ENCODE data around the gene MAPK8IP3.
A peak's percentile ranks its signal among the peaks of the same experiment; 100 is the strongest.
"Not testable (repeated sequence)": the region's sequence is repeated elsewhere in the genome, so short reads cannot be mapped to it uniquely, and the experiment has no call there.

MAPK8IP3 gene

DNA sequence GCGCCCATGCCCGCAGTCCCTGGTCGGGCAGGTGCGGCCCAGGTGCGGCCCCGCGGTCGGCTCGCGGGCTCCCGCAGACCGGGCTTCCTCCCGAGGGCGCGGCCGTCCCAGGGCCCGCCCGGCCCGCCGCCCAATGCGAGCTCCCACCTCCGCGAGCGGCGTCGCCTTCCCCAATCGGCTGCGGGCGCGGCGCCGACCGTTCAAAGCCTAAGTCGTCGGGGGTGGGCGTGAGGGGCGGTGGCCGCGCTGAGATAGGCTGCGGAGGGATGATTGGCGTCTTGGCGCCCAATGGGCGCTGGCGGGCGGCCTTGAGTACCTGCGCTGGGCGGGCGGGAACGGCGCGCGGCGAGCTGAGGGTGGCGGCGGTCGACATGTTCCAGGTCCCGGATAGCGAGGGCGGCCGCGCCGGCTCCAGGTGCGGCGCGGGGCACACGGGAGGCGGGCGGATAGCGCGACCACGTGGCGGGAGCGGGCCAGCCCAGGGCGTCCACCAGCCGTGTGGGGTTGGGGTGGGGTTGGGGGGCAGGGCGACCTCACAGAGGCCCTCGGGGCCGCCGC is 28.0 kb upstream of the MAPK8IP3 start, which contains the start of gene JPT2:
Gene JPT2 (plus strand): TSS at position 338 of the 558 bp plus-strand sequence. CDS start 34 bp downstream, at position 372.
- DNase-seq: peak; percentile 94

DNA sequence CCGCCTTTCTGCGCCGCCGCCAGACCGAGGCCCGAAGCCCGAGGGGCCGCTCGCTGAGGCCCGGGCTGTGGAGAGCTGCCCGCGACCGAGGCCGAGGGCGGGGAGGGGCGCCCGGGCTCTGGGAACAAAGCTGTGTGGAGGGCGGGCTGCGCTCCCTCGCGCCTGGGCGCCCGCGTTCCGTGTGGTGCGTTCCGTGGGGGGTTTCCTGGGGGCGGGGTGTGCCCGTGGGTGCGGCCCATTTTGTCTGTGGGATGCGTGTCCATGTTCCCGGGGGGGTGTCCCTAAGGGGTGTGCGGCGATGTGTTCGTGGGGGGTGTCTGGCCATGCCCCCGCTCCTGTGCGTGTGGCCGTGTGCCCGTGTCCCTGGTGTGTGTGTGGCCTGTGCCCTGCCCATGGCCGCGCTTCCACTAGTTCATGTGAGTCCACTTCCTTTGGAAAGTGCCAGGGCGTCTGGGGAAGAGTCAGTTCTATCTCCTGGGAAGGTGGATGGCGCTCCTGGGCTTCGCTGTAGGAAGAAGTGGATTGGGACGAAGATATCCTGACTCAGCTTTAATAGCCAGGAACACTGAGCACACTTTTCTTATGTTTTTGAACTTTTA is 27.4 kb upstream of the MAPK8IP3 start:
- peak; percentile 43 for DNase-seq

DNA sequence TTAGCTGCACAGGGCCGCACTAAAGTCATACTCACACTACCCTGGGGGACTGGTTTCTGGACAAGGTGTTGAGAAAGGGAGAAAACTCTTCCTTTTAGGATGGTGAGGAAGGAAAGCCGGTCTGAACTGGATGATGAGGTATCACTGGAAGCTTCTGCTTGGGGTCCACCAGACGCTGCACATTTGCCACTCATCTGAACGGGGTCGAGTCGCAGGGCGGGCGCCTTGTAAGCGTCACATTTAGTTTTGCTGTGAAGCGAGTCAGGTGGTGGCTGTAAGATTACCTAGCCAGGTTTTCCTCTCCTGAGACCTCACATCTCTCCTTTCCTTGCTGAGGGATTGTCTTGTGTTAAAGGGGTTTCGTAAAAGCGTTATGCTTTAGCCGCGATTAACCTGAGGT is 25.6 kb upstream of the MAPK8IP3 start:
- no peak for DNase-seq

DNA sequence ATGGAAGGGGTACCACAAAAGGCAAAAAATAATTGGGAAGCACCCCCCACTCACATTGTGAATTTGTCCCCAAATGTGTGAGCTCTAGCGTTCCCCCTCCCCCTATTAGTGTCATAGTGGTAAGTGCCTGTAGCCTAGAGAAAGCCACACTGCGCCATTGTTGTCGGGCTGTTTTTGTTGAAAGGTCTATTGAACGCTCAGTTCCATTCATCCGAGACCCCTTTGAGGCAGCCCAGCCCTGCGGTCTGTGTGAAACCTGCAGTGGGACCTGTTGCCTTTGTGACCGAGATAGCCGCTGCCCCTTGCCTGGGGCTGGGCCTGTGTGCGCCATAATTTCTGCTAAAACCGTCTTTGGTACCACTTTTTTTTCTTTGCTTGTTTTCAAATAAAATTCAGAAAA is 25.0 kb upstream of the MAPK8IP3 start:
- no peak for DNase-seq

DNA sequence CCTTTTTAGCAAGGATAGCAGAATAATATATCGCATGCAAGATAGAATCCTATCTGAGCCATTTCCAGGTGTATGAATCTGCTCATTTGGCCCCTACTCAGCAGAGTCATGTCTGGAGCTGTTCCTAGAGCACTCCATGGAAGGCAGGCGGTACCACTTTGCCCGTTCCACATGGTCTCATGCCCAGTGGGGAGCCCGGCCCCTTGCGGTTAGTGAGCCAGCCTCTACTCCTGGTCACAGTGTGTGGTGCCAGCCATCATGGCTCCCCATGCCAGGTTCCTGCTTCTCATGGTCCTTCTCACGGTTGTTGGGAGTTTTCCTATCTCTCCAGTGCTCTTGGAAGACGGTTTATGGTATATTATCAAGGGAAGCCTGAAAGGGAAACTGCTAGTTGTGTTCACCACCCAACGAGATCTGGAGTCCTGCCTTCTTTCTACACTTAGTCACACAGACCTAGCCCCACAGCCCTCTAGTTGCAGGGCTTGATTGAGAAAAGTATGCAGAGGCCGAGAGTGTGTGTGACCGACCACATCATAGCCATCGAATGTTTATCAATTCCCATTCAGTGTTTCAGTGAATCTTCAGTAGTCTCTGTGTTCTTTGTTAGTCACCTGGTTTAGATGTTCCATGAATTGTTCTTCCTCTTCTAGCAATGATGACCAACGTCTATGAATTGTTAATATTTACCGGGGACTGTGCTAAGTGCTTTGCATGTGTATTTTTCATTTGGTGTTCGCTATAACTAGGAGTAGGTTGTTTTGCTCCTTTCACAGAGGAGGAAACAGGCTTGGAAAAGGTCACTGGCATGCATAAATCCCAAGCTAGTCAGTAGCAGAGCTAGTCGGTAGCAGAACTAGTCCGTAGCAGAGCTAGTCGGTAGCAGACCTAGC is 18.3 kb upstream of the MAPK8IP3 start:
- DNase-seq: no peak

DNA sequence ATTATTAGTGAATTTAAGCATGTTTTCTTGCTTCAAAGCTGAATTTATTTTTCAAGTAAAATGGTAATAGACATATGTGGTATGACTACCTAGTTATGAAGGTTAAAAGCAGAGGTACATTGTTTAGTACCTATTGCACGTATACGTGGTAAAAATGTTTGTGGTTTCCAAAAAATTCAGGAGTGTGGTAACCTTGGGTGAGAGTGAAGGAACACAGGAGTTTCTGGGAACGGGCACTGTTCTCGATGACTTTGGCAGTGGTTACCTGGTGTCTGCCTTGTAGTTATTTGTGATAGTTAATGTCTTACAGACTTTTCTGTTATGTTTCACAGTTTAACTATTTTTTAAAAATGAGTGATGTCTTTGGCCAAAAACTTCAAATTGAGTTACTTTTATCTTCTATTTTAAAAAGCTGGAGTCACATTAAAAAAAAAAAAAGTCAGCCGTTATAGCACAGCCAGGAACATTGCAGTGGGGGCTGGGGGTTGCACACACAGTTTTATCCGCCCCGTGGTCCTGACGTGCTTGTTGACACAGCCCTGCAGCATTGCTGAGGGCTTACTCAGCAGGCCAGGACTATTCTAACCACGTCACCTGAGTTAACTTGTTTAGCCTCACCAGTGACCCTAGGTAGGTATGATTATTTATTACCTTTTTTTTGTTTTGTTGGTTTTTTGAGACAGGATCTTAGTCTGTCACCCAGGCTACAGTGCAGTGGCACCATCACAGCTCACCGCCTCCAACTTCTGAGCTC is 17.0 kb upstream of the MAPK8IP3 start:
- no peak for DNase-seq

DNA sequence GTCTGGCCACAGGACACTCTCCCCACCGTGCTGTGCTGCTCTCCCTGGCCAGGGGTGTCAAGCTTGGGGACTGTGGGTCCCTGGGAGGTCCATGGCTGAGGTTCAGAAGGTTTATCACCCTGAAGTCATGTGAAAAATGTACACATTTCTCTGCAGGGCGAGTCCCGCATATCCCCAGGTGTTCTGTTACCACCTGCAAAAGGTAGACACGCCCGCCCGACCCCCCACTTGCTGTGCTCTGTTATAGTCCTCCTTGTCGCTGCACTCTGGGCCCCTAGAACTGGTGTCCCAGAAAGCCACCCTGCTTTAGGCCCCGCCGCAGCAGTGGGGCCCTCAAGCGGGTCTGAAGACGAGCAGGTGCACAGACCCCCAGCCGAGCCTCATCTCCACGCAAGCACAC is 16.1 kb upstream of the MAPK8IP3 start:
- DNase-seq: no peak

DNA sequence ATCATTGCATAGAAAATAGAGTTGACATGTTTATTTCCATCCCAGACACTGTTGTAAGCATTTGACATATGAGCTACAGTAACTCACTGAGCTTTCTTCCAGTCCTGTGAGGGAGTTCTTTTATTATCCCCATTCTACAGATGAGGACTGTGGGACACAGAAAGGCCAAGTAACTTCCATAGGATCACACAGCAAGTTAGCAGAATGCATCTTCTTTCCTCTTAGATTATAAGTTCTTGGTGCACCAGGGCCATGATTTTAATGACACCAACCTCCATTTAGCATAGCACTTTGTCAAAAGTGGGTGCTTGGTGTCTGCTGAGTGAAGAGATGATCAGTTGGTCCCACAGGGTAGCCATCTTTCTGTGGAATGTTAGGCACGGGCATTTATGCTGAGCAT is 15.2 kb upstream of the MAPK8IP3 start:
- no peak for DNase-seq

DNA sequence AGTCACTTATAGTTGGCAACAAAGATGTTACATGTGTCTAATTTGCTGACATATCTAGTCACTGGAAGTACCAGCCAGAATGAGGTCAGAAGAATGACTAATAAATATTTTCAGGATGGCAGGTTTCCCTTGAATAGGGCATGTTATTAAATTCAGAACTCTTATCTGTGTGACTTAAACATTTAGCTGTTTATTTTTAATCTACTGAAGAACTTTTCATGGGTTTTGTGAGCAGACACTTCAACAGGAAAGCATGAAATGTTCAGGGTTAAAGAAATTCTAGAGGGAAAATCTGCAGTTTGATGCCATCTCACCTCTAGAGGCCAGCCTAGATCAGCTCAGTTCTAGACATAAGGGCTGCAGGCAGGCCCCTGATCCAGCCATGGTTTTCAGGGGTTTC is 14.7 kb upstream of the MAPK8IP3 start:
- no peak for DNase-seq

DNA sequence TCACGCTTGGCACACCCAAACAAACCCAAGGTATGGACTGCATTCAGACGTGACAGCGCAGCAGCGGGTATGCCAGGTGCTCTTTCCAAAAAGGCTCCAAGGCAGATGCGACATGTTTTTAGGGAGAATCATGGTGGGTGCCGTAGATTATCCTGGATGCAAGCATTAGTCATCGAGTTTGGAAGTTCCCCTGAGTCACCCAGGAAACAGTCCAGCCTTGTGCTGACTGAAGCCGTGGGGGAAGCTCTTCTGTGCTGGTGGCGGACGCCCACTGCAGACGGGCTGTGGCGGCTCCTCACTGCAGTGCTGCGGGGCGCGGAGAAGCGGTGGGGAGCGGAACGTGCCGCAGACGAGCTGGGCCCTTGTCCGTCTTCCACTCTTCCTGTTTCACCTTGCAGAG is 14.0 kb upstream of the MAPK8IP3 start:
- DNase-seq: no peak

DNA sequence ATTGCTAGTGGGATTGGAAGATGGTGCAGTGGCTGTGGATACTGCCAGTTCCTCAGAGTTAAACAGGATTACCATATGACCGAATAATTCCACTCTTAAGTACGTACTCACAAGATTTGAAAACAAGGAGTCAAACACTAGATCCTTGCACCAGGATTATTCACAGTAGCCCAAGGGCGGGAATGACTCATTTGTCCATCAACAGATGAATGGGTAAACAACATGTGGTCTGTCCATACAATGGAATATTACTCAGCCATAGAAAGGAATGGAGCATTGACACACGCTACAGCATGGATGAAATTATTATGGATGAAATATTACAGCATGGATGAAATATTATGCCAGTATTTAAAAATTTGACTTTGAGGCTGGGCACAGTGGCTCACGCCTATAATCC is 9.1 kb upstream of the MAPK8IP3 start:
- no peak for DNase-seq

DNA sequence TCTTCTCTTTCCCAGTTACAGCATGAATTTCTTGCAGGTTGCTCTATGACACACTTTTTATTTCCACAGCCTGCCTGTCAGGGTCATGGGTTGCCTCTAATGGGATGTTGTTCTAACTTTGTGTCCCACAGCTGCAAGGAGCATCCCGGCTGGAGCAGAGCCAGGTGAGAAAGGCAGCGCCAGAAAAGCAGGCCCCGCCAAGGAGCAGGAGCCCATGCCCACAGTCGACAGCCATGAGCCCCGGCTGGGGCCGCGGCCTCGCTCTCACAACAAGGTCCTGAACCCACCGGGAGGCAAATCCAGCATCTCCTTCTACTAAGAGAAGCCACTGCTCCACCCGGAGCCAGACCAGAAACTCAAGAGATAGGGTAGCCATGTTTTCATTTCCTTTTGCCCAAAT is 7.3 kb upstream of the MAPK8IP3 start:
- no peak for DNase-seq

DNA sequence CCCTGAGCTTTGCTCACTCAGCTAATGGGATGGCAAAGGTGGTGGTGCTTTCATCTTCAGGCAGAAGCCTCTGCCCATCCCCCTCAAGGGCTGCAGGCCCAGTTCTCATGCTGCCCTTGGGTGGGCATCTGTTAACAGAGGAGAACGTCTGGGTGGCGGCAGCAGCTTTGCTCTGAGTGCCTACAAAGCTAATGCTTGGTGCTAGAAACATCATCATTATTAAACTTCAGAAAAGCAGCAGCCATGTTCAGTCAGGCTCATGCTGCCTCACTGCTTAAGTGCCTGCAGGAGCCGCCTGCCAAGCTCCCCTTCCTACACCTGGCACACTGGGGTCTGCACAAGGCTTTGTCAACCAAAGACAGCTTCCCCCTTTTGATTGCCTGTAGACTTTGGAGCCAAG is 5.7 kb upstream of the MAPK8IP3 start:
- no peak for DNase-seq

DNA sequence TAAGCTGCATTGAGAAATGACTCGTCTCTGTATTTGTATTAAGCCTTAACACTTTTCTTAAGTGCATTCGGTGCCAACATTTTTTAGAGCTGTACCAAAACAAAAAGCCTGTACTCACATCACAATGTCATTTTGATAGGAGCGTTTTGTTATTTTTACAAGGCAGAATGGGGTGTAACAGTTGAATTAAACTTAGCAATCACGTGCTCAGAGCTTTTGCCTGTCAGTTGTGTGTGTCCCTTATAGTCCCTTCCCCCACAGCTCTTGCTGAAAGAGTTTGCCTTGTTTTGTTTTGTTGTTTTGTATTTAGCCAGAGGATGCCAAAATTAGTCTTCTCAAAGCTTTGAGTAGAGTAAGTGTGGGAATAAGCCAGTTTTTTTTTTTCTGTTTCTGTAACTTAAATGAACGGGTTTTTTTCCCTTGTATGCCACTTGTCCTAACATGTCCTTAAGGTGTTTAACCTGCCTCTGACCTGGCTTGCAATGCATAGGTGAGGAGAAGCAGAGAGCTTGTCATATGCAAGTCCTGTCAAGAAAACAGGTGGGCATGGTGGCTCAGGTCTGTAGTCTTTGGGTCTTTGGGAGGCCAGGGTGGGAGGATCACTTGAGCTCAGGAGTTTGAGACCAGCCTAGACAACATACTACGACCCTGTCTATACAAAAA is 4.6 kb upstream of the MAPK8IP3 start:
- DNase-seq: no peak

DNA sequence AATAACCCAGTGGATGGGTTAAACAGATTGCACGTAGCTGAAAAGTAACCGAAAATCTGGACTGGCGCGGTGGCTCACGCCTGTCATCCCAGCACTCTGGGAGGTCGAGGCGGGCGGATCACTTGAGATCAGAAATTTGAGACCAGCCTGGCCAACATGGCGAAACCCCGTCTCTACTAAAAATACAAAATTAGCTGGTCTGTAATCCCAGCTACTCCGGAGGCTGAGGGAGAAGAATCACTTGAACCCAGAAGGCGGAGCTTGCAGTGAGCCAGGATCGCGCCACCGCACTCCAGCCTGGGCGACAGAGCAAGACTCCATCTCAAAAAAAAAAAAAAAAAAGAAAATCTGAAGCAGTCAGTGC is 689 bp upstream of the MAPK8IP3 start:
- not testable (repeated sequence) for DNase-seq

DNA sequence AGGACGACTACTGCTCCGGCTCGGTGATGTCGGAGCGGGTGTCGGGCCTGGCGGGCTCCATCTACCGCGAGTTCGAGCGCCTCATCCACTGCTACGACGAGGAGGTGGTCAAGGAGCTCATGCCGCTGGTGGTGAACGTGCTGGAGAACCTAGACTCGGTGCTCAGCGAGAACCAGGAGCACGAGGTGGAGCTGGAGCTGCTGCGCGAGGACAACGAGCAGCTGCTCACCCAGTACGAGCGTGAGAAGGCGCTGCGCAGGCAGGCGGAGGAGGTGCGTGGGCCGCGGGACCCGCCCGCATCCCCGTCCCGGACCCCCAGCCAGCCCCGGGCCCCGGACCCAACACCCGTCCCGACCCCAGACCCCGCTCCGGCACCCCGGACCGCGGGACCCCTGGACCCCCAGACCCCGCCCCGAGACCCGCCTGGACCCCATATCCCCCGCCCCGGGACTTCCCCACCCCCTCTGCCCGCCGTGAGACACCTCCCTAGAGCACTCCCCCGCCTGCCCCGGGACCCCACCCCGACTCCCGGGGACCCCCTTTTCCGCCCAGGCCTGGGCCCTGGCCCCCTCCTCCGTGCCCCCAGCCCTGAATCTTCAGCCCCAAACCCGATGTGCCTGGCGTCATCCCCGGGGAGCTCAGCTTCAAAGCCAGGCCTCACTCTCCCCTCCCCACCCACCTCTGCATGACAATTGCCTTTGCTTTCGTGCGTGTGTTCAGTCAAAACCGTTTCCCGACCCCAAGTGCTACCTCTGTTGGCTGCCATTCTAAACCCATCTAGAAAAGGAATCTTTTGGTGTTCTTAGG is 594 bp downstream of the MAPK8IP3 start:
- DNase-seq: peak; percentile 35

DNA sequence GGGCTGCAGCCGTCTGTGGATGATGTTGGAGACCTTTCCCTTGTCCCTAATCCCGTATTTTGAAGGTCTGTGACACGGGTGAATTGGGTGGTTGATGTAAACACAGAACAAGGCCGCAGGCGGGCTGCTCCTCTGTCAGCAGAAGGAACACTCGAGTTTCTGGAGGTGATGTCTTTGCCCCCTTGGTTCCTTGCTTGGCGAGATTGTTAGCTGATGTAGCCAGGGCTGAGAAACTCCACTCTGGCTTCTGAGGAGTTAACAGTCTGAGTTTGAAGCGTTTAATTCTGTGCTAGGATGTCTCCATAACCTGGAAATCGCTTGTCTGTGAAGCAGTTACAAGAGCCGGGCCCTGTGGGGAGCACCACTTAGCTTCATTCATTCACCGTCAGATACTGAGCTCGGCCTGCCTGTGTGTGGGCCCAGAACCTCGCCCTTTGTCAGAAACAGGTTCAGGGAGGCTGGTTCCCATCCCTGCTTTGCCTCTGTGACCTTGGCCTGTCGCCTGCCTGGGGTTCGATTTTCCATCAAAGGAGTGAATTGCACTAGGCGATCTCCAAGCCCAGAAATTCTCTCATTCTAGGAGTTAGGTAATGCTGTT is 1.3 kb downstream of the MAPK8IP3 start:
- DNase-seq: no peak

DNA sequence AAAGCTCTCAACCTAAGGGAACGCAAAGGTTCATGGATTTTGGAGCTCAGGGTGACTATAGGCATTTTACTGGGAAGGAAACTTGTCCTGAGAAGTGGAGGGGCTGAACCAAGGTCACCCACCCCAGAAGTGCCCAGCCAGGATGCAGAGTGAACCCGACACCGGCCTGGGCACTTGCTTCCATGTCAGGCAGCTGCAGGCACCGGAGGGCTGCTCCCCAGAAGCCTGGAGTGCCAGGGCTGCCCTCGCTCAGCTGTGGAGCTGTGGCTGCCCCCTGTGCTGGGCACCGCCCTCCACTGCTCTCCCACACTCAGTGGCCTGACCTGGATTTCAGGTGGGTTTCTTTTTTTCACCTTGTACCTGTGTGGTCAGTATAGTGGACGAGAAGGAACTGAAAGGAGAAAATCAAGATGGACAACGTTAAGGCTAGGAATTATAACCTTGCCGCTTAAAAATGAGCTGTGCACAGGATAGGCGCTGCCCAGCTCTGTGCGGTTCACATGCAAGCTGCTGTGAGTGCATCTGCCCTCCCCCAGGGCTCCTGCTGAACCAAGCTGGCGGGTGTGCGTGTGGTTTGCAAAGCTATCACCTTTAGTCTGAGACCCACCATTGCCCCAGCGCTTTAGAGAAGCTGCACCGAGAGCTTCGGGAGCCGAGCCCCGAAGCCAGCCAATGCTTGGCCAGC is 2.2 kb downstream of the MAPK8IP3 start:
- DNase-seq: no peak

DNA sequence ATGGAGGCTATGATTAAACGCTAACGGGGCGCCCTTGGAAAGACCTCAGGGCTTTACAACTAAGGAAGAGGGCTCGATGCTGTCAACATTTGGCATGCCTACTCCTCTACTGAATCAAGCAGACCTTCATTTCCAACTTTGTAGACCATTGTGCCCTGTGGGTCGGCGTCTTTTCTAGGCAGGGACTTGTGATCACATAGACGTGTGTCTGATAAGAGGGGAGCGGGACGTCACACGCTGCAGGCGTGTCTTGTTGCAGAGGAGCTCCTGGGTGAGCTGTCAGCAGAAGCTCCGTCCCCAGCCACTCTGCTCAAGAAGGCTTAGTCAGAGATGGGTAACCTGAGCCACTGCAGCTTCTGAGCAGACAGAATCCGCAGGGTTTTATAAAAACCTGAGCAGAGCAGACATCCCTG is 2.8 kb downstream of the MAPK8IP3 start:
- DNase-seq: no peak

DNA sequence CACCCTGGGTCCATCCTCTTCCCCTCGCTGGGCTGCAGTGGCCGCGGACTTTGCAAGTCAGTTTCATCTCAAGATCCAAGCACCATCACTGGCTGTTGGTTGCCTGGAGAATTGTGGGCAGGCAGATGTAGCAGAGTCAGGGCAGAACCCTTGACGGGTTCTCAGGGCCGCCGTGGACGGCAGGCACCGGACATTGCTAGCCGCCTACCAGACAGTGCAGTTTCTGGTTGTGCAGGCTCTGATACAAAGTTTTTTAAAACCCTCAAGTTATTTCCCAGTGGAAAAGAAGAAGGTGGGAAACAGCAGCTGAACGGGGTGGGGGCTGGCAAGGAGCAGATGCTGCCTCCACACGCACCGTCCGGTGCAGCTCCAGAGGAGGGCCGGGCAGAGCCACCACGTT is 3.4 kb downstream of the MAPK8IP3 start:
- no peak for DNase-seq
